ENCODE measurements around the gene FN3KRP. TPM values are rescaled to one million over a fixed set of nuclear protein-coding genes. Genes with fewer than 3 reads are reported as not detected.
A peak's percentile ranks its signal among the peaks of the same experiment; 100 is the strongest.

FN3KRP gene
- total and polyA plus RNA-seq, 12 donors, result 6.8 to 41.2 (median 25.4) TPM

GRCh38 chr17:82751571-82752370 lies 35.3 kb downstream of the FN3KRP start, which contains the start of gene TBCD:
Gene TBCD, plus strand, starts transcription at chr17:82752065. Its CDS starts 129 bp downstream, at chr17:82752194.
- 0 to 1% methylated on average over 85 to 106 of the region's 114 CpGs; no CpG with 5 or more reads in 2 of the 4 donors for WGBS, 4 donors
- TF ChIP-seq POLR2A (IDR thresholded peaks at IDR 0.05), result peak in 1 of 2 donors; percentile 43
- TF ChIP-seq CTCF (IDR thresholded peaks at IDR 0.05), result no peak
- intact Hi-C loops (cut with DNase I), result loop anchor here in 1 of 2 donors (10.0 kb wide), 1 partner anchor 107 kb away; the partner anchor contains the start of gene WDR45B

GRCh38 chr17:82752371-82753200 lies 36.1 kb downstream of the FN3KRP start:
- no peaks in the 10 kb centered on the region for H3K27me3 ChIP-seq
- no peaks in the 10 kb centered on the region for H3K9me3 ChIP-seq (replicated peaks in 1 of 3)
- H3K27ac ChIP-seq, result peak overlapping the region in 4 of 5 donors; percentile 56 to 92 (median 83)
- peaks cover 8 to 10% of the 10 kb centered on the region in 2 donors for H3K4me1 ChIP-seq (replicated peaks in 1 of 2)
- TF ChIP-seq POLR2A (IDR thresholded peaks at IDR 0.05), result no peak
- no peak for TF ChIP-seq CTCF (IDR thresholded peaks at IDR 0.05)
- peak in 4 of 7 donors; percentile 32 to 51 (median 46) for DNase-seq
- intact Hi-C loops (cut with DNase I), result loop anchor here in 1 of 2 donors (10.0 kb wide), 1 partner anchor 108 kb away; the partner anchor contains the start of gene WDR45B
- peaks cover 0 to 6% of the 10 kb centered on the region in 2 donors for H3K36me3 ChIP-seq (replicated peaks in 1 of 2)
- WGBS, 4 donors, result 1 to 2% (median 2%) methylated on average over 18 to 72 of the region's 72 CpGs
- H3K4me3 ChIP-seq, result peak overlapping the region; percentile 27 to 92 (median 30)

More at GRCh38 chr17:82751571-82752370, 35.3 kb downstream of the FN3KRP start, which contains the start of gene TBCD:
- Histone ChIP-seq H3K9me3 (replicated peaks in 1 of 3) (no peaks in the 10 kb centered on the region), H3K4me1 (replicated peaks in 1 of 2) (peaks cover 8 to 10% of the 10 kb centered on the region in 2 donors), H3K4me3 (peak within 1 kb of the TSS; percentile 27 to 92 (median 32)), H3K27ac (peak within 1 kb of the TSS; percentile 61 to 92 (median 79)), H3K36me3 (replicated peaks in 1 of 2) (peaks cover 0 to 4% of the 10 kb centered on the region in 2 donors), H3K27me3 (no peaks in the 10 kb centered on the region)
- peak; percentile 88 to 93 (median 91) for DNase-seq

GRCh38 chr17:82753201-82753464 lies 36.6 kb downstream of the FN3KRP start:
- WGBS, 4 donors, result 51 to 61% (median 55%) methylated on average over 8 of the region's 8 CpGs
- H3K4me3 ChIP-seq, result peak overlapping the region in 1 of 4 donors; percentile 92
- intact Hi-C loops (cut with DNase I), result loop anchor here in 1 of 2 donors (10.0 kb wide), 1 partner anchor 108 kb away; the partner anchor contains the start of gene WDR45B
- H3K27ac ChIP-seq, result no peak overlapping the region
- no peaks in the 10 kb centered on the region for H3K27me3 ChIP-seq
- peaks cover 0 to 6% of the 10 kb centered on the region in 2 donors for H3K36me3 ChIP-seq (replicated peaks in 1 of 2)
- peaks cover 8 to 10% of the 10 kb centered on the region in 2 donors for H3K4me1 ChIP-seq (replicated peaks in 1 of 2)
- DNase-seq, result no peak
- no peaks in the 10 kb centered on the region for H3K9me3 ChIP-seq (replicated peaks in 1 of 3)
- TF ChIP-seq CTCF (IDR thresholded peaks at IDR 0.05) (no peak), POLR2A (IDR thresholded peaks at IDR 0.05) (no peak)

All from adrenal gland (tissue), 12 donors.